T47D (cell line): ENCODE results near the gene C11orf97.

Experiments
- DNase-seq, 2 experiments: peaks; one replicate each; pipeline versions ENCODE4 v3.0.0 to v3.0.0-alpha.2; 2011 to 2012; ENCODE audit warnings: low read depth in 1 of 2, low spot score in 1 of 2
- JUND ChIP-seq: IDR thresholded peaks from 2 replicates; pipeline ENCODE4 v1.6.1; 2012; ENCODE audit warnings: low read depth
- in situ Hi-C: cut with HindIII; loops from 2 replicates; pipeline ENCODE4 v1.10.0; 2016; ENCODE audit warnings: low sequenced_read_pairs, low pct_unique_long_range_greater_than_20kb

The C11orf97 gene

GRCh38 chr11:94574193-94574961 lies 62.1 kb downstream of the C11orf97 start:
- no peak for TF ChIP-seq JUND
- no peak for DNase-seq
- in situ Hi-C loops, result no loop called here

DNA sequence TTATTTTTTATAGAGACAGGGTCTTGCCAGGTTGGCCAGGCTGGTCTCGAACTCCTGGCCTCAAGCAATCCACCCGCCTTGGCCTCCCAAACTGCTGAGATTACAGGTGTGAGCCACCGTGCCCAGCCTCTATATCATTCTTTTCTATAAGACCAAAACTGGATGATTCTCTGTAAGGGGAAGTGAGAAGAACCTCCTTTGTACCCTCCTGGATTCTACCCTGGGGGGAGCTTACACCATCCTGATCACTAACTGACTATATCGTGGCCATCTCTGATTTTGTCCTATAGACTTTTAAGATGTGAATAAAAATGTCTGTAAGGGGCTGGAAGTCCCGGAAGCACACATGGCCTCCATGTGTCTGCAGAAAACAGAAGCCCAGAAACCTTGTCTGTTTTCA lies 64.0 kb downstream of the C11orf97 start:
- no peak for DNase-seq

DNA sequence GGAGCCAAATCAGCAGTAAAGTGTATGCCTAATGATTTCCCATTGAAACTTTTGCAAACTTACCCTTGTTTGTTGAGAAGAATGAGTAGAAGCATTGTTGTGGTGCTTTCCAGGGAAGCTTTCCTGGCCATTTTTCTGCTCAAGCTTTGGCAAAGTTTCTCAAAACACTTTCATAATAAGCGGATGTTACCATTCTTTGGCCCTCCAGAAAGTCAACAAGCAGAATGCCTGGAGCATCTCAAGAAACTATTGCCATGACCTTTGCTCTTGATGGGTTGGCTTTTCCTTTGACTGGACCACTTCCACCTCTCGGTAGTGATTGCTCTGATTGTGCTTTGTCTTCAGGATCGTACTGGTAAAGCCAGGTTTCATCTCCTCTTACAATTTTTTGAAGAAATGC lies 65.6 kb downstream of the C11orf97 start:
- DNase-seq, result peak in 1 of 2 experiments; percentile 36
- in situ Hi-C loops, result no loop called here
- TF ChIP-seq JUND, result no peak

More for the DNA sequence above, 64.0 kb downstream of the C11orf97 start:
- TF ChIP-seq JUND, result no peak
- in situ Hi-C loops, result no loop called here
